ENCODE measurements around the gene FNIP2. TPM values are rescaled to one million over a fixed set of nuclear protein-coding genes. Genes with fewer than 3 reads are reported as not detected.

FNIP2 gene
- total and polyA plus RNA-seq, 9 of the 15 experiments (the other 6 are each of a cell fraction or from before 2014, with no cell fraction given): 1.7 to 15.5 (median 8.3) TPM

GRCh38 chr4:158721680-158722079 lies 47.1 kb upstream of the FNIP2 start:
- TF ChIP-seq ZNF146 (CRISPR knock-in tag; IDR thresholded peaks at IDR 0.05; ENCODE audit: unreplicated experiment): peak; percentile 60
- TF ChIP-seq NCOA4 (IDR thresholded peaks at IDR 0.05; ENCODE audit: partially characterized antibody): no peak
- TF ChIP-seq TAF1 (IDR thresholded peaks at IDR 0.05; ENCODE audit: control insufficient read depth, extremely low read depth, insufficient read depth, low read length, severe bottlenecking): no peak
- 0 out of 2 replicates have a peak, but pooled peaks cover 2% of the 10 kb centered on the region for H3K9me3 ChIP-seq (replicated peaks; ENCODE audit: control insufficient read depth, insufficient read depth, low read depth, low read length)
- H4K20me1 ChIP-seq (replicated peaks; ENCODE audit: control insufficient read depth, insufficient read depth, low read length): no peaks in the 10 kb centered on the region
- H3K79me2 ChIP-seq (ENCODE audit: control insufficient read depth, insufficient read depth, low read length): peaks cover 40% of the 10 kb centered on the region
- peak overlapping the region; percentile 86; the same call in 1 of the 2 replicates for H3K4me3 ChIP-seq
- 0 out of 2 replicates have a peak overlapping the region, but pooled peaks have one; percentile 100 for H3K4me2 ChIP-seq (ENCODE audit: insufficient read depth, low read length)
- H3K36me3 ChIP-seq (ENCODE audit: control insufficient read depth, insufficient read depth, low read length): peaks cover 51% of the 10 kb centered on the region
- H2AFZ ChIP-seq (ENCODE audit: low read depth, low read length): no peak overlapping the region
- H3K27ac ChIP-seq (ENCODE audit: extremely low read depth, low read depth, low read length): no peak overlapping the region; the same call in 1 of the 3 replicates
- H3K4me1 ChIP-seq (replicated peaks in 1 of 2; ENCODE audit: control insufficient read depth in 2 of 2, insufficient read depth in 2 of 2, low read length in 2 of 2): peaks cover 0 to 5% of the 10 kb centered on the region in 2 experiments; a peak in 2 of 5 replicates
- ATAC-seq (no peak), DNase-seq (ENCODE audit: extremely low read depth in 1 of 4, low spot score in 3 of 4) (no peak), FAIRE-seq (no peak)
- BruUV-seq (replicated peaks): no TSS peak
- H3K9me1 ChIP-seq (ENCODE audit: control insufficient read depth, insufficient read depth, low read length): no peaks in the 10 kb centered on the region
- CTCF ChIA-PET (ENCODE audit: low intra/inter-chr PET ratio): no interaction called here
- POLR2A ChIA-PET: no interaction called here
- peak overlapping the region in 1 of 2 experiments; percentile 89; a peak in 1 of 4 replicates for H3K9ac ChIP-seq (ENCODE audit: insufficient read depth in 1 of 2, low read depth in 2 of 2, low read length in 2 of 2)
- WGBS (ENCODE audit: insufficient coverage, low coverage, missing lambda C conversion rate): 93% methylated on average over 1 of the region's 1 CpG
- no peaks in the 10 kb centered on the region for H3K27me3 ChIP-seq (ENCODE audit: control insufficient read depth in 2 of 2, insufficient read depth in 2 of 2, low read length in 2 of 2)
- in situ Hi-C loops (cut with MboI) (loop anchor here (10.0 kb wide), 1 partner anchor 463 kb away; no protein-coding TSS in a partner anchor), intact Hi-C loops (cut with micrococcal nuclease) (loop anchor here (2.0 kb wide), 1 partner anchor 49 kb away; the partner anchor contains the start of gene ETFDH)

- H2AFZ ChIP-seq (ENCODE audit: low read depth, low read length): peak overlapping the region; percentile 96
- WGBS (ENCODE audit: insufficient coverage, low coverage, missing lambda C conversion rate): under 1% methylated on average over 16 of the region's 16 CpGs
- peak overlapping the region; percentile 91 for H3K27ac ChIP-seq (ENCODE audit: extremely low read depth, low read depth, low read length)
- no peaks in the 10 kb centered on the region for H4K20me1 ChIP-seq (replicated peaks; ENCODE audit: control insufficient read depth, insufficient read depth, low read length)
- peak; percentile 26 to 56 (median 31) for DNase-seq (ENCODE audit: extremely low read depth in 1 of 4, low spot score in 3 of 4)
- intact Hi-C loops (cut with micrococcal nuclease) (loop anchor here (2.0 kb wide), 1 partner anchor 50 kb away; the partner anchor contains the start of gene ETFDH), in situ Hi-C loops (cut with MboI) (loop anchor here (10.0 kb wide), 1 partner anchor 462 kb away; no protein-coding TSS in a partner anchor)
- peak; percentile 89 for FAIRE-seq
- H3K79me2 ChIP-seq (ENCODE audit: control insufficient read depth, insufficient read depth, low read length): peaks cover 40% of the 10 kb centered on the region
- H3K9me1 ChIP-seq (ENCODE audit: control insufficient read depth, insufficient read depth, low read length): no peaks in the 10 kb centered on the region
- H3K4me1 ChIP-seq (replicated peaks in 1 of 2; ENCODE audit: control insufficient read depth in 2 of 2, insufficient read depth in 2 of 2, low read length in 2 of 2): peaks cover 0 to 5% of the 10 kb centered on the region in 2 experiments; a peak in 2 of 5 replicates
- peak; percentile 57 for ATAC-seq
- H3K4me3 ChIP-seq: peak overlapping the region; percentile 86
- peak overlapping the region; percentile 100 for H3K4me2 ChIP-seq (ENCODE audit: insufficient read depth, low read length)
- peak overlapping the region; percentile 89 to 96 for H3K9ac ChIP-seq (ENCODE audit: insufficient read depth in 1 of 2, low read depth in 2 of 2, low read length in 2 of 2)
- H3K27me3 ChIP-seq (ENCODE audit: control insufficient read depth in 2 of 2, insufficient read depth in 2 of 2, low read length in 2 of 2): no peaks in the 10 kb centered on the region
- CTCF ChIA-PET (ENCODE audit: low intra/inter-chr PET ratio): no interaction called here
- H3K36me3 ChIP-seq (ENCODE audit: control insufficient read depth, insufficient read depth, low read length): peaks cover 44% of the 10 kb centered on the region
- POLR2A ChIA-PET: no interaction called here
- BruUV-seq (replicated peaks): TSS peak; percentile 46
- 0 out of 2 replicates have a peak, but pooled peaks cover 2% of the 10 kb centered on the region for H3K9me3 ChIP-seq (replicated peaks; ENCODE audit: control insufficient read depth, insufficient read depth, low read depth, low read length)
- no peak for TF ChIP-seq KHSRP (IDR thresholded peaks at IDR 0.05)
- no peak for TF ChIP-seq AFF1 (IDR thresholded peaks at IDR 0.05; ENCODE audit: low read depth in 1 of 2, partially characterized antibody in 2 of 2)
- TF ChIP-seq MTF1 (CRISPR knock-in tag; IDR thresholded peaks at IDR 0.05; ENCODE audit: borderline replicate concordance): no peak
- no peak for TF ChIP-seq MBD1 (CRISPR knock-in tag; IDR thresholded peaks at IDR 0.05)
- TF ChIP-seq TEAD2 (tag; IDR thresholded peaks at IDR 0.05): no peak
These were observed 46.4 kb upstream of the FNIP2 start for GRCh38 chr4:158722291-158722916.

Data from K562 (cell line).